GM23338 (cell line): ENCODE data around the gene IRF2BPL. TPM values are rescaled to one million over a fixed set of nuclear protein-coding genes. Genes with fewer than 3 reads are reported as not detected.
A peak's percentile ranks its signal among the peaks of the same experiment; 100 is the strongest.

Experiments
- ATAC-seq: fragments of 200-7000 bp; cut with Tn5 transposase; 3 replicates; pipeline ENCODE4 v1.9.1; 2020
- DNase-seq: peaks from one replicate; pipeline ENCODE4 v3.0.0-alpha.2; 2015; ENCODE audit warnings: low spot score
- H2AFZ ChIP-seq: fragments of 200-600 bp; sonication (generic); 2 replicates; pipeline ENCODE4 v1.8.0; 2016; ENCODE audit warnings: antibody characterized with exemption, mild to moderate bottlenecking, moderate library complexity
- H3F3A ChIP-seq: fragments of 200-600 bp; sonication (generic); replicated peaks from 2 replicates; pipeline ENCODE4 v1.8.0; 2017; ENCODE audit warnings: antibody characterized with exemption, mixed run types, low read depth
- H3K27ac ChIP-seq: fragments of 200-600 bp; sonication (generic); 2 replicates; pipeline ENCODE4 v1.6.1; 2016; ENCODE audit warnings: low read depth
- H3K27me3 ChIP-seq: fragments of 200-600 bp; sonication (generic); 2 replicates; pipeline ENCODE4 v1.8.0; 2016; ENCODE audit warnings: mild to moderate bottlenecking, mixed run types, moderate library complexity; ENCODE audit not compliant: insufficient read depth
- H3K36me3 ChIP-seq: fragments of 200-600 bp; sonication (generic); 2 replicates; pipeline ENCODE4 v1.8.0; 2016; ENCODE audit warnings: mild to moderate bottlenecking; ENCODE audit not compliant: insufficient read depth
- H3K4me1 ChIP-seq: fragments of 200-600 bp; sonication (generic); 2 replicates; pipeline ENCODE4 v1.8.0; 2016; ENCODE audit warnings: mild to moderate bottlenecking, moderate library complexity; ENCODE audit not compliant: insufficient read depth
- H3K4me2 ChIP-seq: fragments of 200-600 bp; sonication (generic); 2 replicates; pipeline ENCODE4 v1.7.1; 2017; ENCODE audit warnings: mixed run types
- H3K4me3 ChIP-seq: fragments of 200-600 bp; sonication (generic); 2 replicates; pipeline ENCODE4 v1.6.1; 2016; ENCODE audit warnings: mixed run types
- H3K79me2 ChIP-seq: fragments of 200-600 bp; sonication (generic); replicated peaks from 2 replicates; pipeline ENCODE4 v1.8.0; 2017; ENCODE audit warnings: mild to moderate bottlenecking; ENCODE audit not compliant: insufficient read depth
- H3K9me2 ChIP-seq: fragments of 200-600 bp; sonication (generic); 2 replicates; pipeline ENCODE4 v1.8.0; 2017; ENCODE audit not compliant: insufficient read depth
- H4K20me1 ChIP-seq: fragments of 200-600 bp; sonication (generic); replicated peaks from 2 replicates; pipeline ENCODE4 v1.8.0; 2017; ENCODE audit warnings: mild to moderate bottlenecking; ENCODE audit not compliant: insufficient read depth
- H3K27ac Mint-ChIP-seq: 2 replicates; pipeline ENCODE4 v1.8.0; 2020; ENCODE audit warnings: inconsistent platforms, mild to moderate bottlenecking, moderate library complexity, mixed read lengths
- H3K27me3 Mint-ChIP-seq: 3 replicates; pipeline ENCODE4 v1.8.0; 2022; ENCODE audit warnings: low read depth, mild to moderate bottlenecking, moderate library complexity, mixed read lengths, inconsistent platforms; ENCODE audit not compliant: insufficient read depth, poor library complexity
- H3K36me3 Mint-ChIP-seq: 3 replicates; pipeline ENCODE4 v1.8.0; 2021; ENCODE audit warnings: low read depth, mild to moderate bottlenecking, inconsistent platforms, moderate library complexity, mixed read lengths
- H3K4me1 Mint-ChIP-seq: 3 replicates; pipeline ENCODE4 v1.8.0; 2020; ENCODE audit warnings: mild to moderate bottlenecking, inconsistent platforms, mixed read lengths
- H3K4me3 Mint-ChIP-seq: 3 replicates; pipeline ENCODE4 v1.8.0; 2021; ENCODE audit warnings: moderate library complexity, mild to moderate bottlenecking, inconsistent platforms, mixed read lengths
- H3K9me3 Mint-ChIP-seq: 3 replicates; pipeline ENCODE4 v1.8.0; 2020; ENCODE audit warnings: moderate library complexity, mild to moderate bottlenecking, inconsistent platforms, mixed read lengths
- CREB1 ChIP-seq: fragments of 250-450 bp; sonication (Bioruptor Pico); IDR thresholded peaks from 2 replicates; pipeline ENCODE4 v1.5.0; 2020; ENCODE audit warnings: low read depth, mild to moderate bottlenecking, moderate library complexity
- EZH2 ChIP-seq: fragments of 200-600 bp; sonication (generic); IDR thresholded peaks from one replicate; pipeline ENCODE4 v1.8.0; 2017; ENCODE audit warnings: antibody characterized with exemption, mild to moderate bottlenecking, low read depth; ENCODE audit not compliant: unreplicated experiment
- EZH2phosphoT487 ChIP-seq: fragments of 200-600 bp; sonication (generic); IDR thresholded peaks from one replicate; pipeline ENCODE4 v1.8.1; 2018; ENCODE audit warnings: antibody characterized with exemption; ENCODE audit not compliant: unreplicated experiment
- JUNB ChIP-seq: IDR thresholded peaks from one replicate; pipeline ENCODE4 v1.6.1; 2016; ENCODE audit warnings: antibody characterized with exemption; ENCODE audit not compliant: unreplicated experiment
- NANOG ChIP-seq: IDR thresholded peaks from 2 replicates; pipeline ENCODE4 v1.6.1; 2016; ENCODE audit warnings: antibody characterized with exemption, borderline replicate concordance
- STAT1 ChIP-seq: IDR thresholded peaks from one replicate; pipeline ENCODE4 v1.6.1; 2016; ENCODE audit warnings: antibody characterized with exemption; ENCODE audit not compliant: unreplicated experiment
- ZNF114 ChIP-seq: fragments of 250-450 bp; sonication (Bioruptor Pico); IDR thresholded peaks from 2 replicates; pipeline ENCODE4 v1.5.0; 2020; ENCODE audit warnings: mild to moderate bottlenecking, moderate library complexity
- ZNF331 ChIP-seq: fragments of 250-450 bp; sonication (Bioruptor Pico); IDR thresholded peaks from 2 replicates; pipeline ENCODE4 v1.5.0; 2020; ENCODE audit warnings: low read depth, mild to moderate bottlenecking, moderate library complexity
- polyA plus RNA-seq: library from polyadenylated mRNA; unstranded; fragments of >200 nt; fragmentation: Nextera tagmentation; extraction: Ambion mirVana; gene quantifications from 2 replicates; pipeline ENCODE4 v1.2.1, GENCODE V29; 2016
- total RNA-seq: library from RNA; depleted of rRNA; stranded (reverse); fragments of >200 nt; shearing (Covaris generic); gene quantifications from 2 replicates; pipeline ENCODE4 v1.2.3, GENCODE V29; 2014; rRNA removed
- TF ChIP-seq, protein P1 (sequence below): IDR thresholded peaks from one replicate; pipeline ENCODE4 v1.6.1; 2018; ENCODE audit warnings: antibody characterized with exemption; ENCODE audit not compliant: unreplicated experiment
- TF ChIP-seq, protein P2 (sequence below): fragments of 250-450 bp; sonication (Bioruptor Pico); IDR thresholded peaks from 2 replicates; pipeline ENCODE4 v1.5.0; 2020; ENCODE audit warnings: mild to moderate bottlenecking, moderate library complexity

Gene IRF2BPL
- total and polyA plus RNA-seq, 2 experiments from 2014 or later = 11.2 to 119 TPM

DNA sequence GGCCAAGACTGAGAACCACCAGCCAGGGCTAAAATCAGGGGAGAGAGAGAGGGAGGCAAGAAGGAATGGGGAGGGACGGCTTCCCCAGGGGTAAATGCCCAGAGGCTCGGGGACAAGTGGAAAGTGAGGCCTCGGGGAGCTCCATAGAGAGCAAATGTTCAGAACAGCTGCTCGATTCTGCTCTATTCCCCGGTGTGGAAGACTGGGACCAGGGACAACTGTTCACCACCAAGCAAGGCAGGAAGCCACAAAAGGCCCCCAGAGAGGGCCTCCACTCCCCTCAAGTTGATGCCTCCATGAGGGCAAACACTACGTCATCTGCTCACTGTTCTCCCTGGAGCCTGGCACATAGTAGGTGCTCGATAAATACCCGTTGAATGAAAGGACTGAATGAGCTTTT is 53.5 kb downstream of the IRF2BPL start:
- H2AFZ ChIP-seq = peak overlapping the region; percentile 63; the same call in 1 of the 2 replicates
- H3K27ac ChIP-seq = no peak overlapping the region
- no peaks in the 10 kb centered on the region for H3K9me2 ChIP-seq
- no peak overlapping the region for H3K4me3 ChIP-seq
- H3K36me3 ChIP-seq = no peaks in the 10 kb centered on the region
- H4K20me1 ChIP-seq = no peaks in the 10 kb centered on the region
- DNase-seq (no peak), ATAC-seq (no peak)
- 0 out of 2 replicates have a peak, but pooled peaks cover 10% of the 10 kb centered on the region for H3F3A ChIP-seq
- H3K4me1 Mint-ChIP-seq = peaks cover 16% of the 10 kb centered on the region
- H3K79me2 ChIP-seq = no peaks in the 10 kb centered on the region
- H3K36me3 Mint-ChIP-seq = no peaks in the 10 kb centered on the region
- no peak overlapping the region for H3K4me2 ChIP-seq
- no peaks in the 10 kb centered on the region for H3K27me3 ChIP-seq
- H3K9me3 Mint-ChIP-seq = no peaks in the 10 kb centered on the region
- TF ChIP-seq STAT1 = no peak
- no peak for TF ChIP-seq NANOG
- TF ChIP-seq, protein P1, sequence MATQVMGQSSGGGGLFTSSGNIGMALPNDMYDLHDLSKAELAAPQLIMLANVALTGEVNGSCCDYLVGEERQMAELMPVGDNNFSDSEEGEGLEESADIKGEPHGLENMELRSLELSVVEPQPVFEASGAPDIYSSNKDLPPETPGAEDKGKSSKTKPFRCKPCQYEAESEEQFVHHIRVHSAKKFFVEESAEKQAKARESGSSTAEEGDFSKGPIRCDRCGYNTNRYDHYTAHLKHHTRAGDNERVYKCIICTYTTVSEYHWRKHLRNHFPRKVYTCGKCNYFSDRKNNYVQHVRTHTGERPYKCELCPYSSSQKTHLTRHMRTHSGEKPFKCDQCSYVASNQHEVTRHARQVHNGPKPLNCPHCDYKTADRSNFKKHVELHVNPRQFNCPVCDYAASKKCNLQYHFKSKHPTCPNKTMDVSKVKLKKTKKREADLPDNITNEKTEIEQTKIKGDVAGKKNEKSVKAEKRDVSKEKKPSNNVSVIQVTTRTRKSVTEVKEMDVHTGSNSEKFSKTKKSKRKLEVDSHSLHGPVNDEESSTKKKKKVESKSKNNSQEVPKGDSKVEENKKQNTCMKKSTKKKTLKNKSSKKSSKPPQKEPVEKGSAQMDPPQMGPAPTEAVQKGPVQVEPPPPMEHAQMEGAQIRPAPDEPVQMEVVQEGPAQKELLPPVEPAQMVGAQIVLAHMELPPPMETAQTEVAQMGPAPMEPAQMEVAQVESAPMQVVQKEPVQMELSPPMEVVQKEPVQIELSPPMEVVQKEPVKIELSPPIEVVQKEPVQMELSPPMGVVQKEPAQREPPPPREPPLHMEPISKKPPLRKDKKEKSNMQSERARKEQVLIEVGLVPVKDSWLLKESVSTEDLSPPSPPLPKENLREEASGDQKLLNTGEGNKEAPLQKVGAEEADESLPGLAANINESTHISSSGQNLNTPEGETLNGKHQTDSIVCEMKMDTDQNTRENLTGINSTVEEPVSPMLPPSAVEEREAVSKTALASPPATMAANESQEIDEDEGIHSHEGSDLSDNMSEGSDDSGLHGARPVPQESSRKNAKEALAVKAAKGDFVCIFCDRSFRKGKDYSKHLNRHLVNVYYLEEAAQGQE = no peak
- TF ChIP-seq ZNF114 (CRISPR knock-in tag) = no peak
- TF ChIP-seq EZH2phosphoT487 = no peak
- TF ChIP-seq, protein P2, sequence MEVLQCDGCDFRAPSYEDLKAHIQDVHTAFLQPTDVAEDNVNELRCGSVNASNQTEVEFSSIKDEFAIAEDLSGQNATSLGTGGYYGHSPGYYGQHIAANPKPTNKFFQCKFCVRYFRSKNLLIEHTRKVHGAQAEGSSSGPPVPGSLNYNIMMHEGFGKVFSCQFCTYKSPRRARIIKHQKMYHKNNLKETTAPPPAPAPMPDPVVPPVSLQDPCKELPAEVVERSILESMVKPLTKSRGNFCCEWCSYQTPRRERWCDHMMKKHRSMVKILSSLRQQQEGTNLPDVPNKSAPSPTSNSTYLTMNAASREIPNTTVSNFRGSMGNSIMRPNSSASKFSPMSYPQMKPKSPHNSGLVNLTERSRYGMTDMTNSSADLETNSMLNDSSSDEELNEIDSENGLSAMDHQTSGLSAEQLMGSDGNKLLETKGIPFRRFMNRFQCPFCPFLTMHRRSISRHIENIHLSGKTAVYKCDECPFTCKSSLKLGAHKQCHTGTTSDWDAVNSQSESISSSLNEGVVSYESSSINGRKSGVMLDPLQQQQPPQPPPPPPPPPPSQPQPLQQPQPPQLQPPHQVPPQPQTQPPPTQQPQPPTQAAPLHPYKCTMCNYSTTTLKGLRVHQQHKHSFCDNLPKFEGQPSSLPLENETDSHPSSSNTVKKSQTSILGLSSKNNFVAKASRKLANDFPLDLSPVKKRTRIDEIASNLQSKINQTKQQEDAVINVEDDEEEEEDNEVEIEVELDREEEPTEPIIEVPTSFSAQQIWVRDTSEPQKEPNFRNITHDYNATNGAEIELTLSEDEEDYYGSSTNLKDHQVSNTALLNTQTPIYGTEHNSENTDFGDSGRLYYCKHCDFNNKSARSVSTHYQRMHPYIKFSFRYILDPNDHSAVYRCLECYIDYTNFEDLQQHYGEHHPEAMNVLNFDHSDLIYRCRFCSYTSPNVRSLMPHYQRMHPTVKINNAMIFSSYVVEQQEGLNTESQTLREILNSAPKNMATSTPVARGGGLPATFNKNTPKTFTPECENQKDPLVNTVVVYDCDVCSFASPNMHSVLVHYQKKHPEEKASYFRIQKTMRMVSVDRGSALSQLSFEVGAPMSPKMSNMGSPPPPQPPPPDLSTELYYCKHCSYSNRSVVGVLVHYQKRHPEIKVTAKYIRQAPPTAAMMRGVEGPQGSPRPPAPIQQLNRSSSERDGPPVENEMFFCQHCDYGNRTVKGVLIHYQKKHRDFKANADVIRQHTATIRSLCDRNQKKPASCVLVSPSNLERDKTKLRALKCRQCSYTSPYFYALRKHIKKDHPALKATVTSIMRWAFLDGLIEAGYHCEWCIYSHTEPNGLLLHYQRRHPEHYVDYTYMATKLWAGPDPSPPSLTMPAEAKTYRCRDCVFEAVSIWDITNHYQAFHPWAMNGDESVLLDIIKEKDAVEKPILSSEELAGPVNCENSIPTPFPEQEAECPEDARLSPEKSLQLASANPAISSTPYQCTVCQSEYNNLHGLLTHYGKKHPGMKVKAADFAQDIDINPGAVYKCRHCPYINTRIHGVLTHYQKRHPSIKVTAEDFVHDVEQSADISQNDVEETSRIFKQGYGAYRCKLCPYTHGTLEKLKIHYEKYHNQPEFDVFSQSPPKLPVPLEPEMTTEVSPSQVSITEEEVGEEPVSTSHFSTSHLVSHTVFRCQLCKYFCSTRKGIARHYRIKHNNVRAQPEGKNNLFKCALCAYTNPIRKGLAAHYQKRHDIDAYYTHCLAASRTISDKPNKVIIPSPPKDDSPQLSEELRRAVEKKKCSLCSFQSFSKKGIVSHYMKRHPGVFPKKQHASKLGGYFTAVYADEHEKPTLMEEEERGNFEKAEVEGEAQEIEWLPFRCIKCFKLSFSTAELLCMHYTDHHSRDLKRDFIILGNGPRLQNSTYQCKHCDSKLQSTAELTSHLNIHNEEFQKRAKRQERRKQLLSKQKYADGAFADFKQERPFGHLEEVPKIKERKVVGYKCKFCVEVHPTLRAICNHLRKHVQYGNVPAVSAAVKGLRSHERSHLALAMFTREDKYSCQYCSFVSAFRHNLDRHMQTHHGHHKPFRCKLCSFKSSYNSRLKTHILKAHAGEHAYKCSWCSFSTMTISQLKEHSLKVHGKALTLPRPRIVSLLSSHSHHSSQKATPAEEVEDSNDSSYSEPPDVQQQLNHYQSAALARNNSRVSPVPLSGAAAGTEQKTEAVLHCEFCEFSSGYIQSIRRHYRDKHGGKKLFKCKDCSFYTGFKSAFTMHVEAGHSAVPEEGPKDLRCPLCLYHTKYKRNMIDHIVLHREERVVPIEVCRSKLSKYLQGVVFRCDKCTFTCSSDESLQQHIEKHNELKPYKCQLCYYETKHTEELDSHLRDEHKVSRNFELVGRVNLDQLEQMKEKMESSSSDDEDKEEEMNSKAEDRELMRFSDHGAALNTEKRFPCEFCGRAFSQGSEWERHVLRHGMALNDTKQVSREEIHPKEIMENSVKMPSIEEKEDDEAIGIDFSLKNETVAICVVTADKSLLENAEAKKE = no peak
- no peak for TF ChIP-seq JUNB
- TF ChIP-seq CREB1 (CRISPR knock-in tag) = no peak
- no peak for TF ChIP-seq ZNF331 (CRISPR knock-in tag)
- no peak for TF ChIP-seq EZH2
- H3K27ac Mint-ChIP-seq = no peak overlapping the region
- H3K4me1 ChIP-seq = peaks cover 3% of the 10 kb centered on the region; the same call in 1 of the 2 replicates
- H3K27me3 Mint-ChIP-seq = peaks cover 8% of the 10 kb centered on the region
- no peak overlapping the region for H3K4me3 Mint-ChIP-seq

Other genes starting within 250 kb of the IRF2BPL start
- 22.2 and 31.6 TPM in 2 replicates for gene ANGEL1, start 215.8 kb downstream of the IRF2BPL start, total RNA-seq
- gene ANGEL1, start 215.8 kb downstream of the IRF2BPL start, polyA plus RNA-seq = 4.6 and 5.3 TPM in 2 replicates
- gene LRRC74A, start 202.3 kb downstream of the IRF2BPL start, total RNA-seq = not detected in 2 replicates
- not detected in 2 replicates for gene LRRC74A, start 202.3 kb downstream of the IRF2BPL start, polyA plus RNA-seq
- gene CIPC, start 69.5 kb upstream of the IRF2BPL start, total RNA-seq = 33.7 and 36.9 TPM in 2 replicates
- gene CIPC, start 69.5 kb upstream of the IRF2BPL start, polyA plus RNA-seq = 7.3 and 8.1 TPM in 2 replicates
- 29.3 and 32.1 TPM in 2 replicates for gene ZDHHC22, start 113.1 kb upstream of the IRF2BPL start, total RNA-seq
- 14.7 and 17.6 TPM in 2 replicates for gene ZDHHC22, start 113.1 kb upstream of the IRF2BPL start, polyA plus RNA-seq
- gene TMEM63C, start 153.1 kb upstream of the IRF2BPL start, total RNA-seq = 6.3 and 6.4 TPM in 2 replicates
- gene TMEM63C, start 153.1 kb upstream of the IRF2BPL start, polyA plus RNA-seq = 1.2 and 2.1 TPM in 2 replicates
- gene NGB, start 242.5 kb upstream of the IRF2BPL start, total RNA-seq = 0.27 and 1.0 TPM in 2 replicates
- 0.10 and 0.21 TPM in 2 replicates for gene NGB, start 242.5 kb upstream of the IRF2BPL start, polyA plus RNA-seq